Measurements from ENCODE around the gene PRICKLE2.

GRCh38 chr3:64049136-64049535 is 176.1 kb downstream of the PRICKLE2 start:
- TF ChIP-seq CTCF (IDR thresholded peaks at IDR 0.05; ENCODE audit: low read depth, low read length, poor library complexity, severe bottlenecking) (no peak), EZH2phosphoT487 (IDR thresholded peaks at IDR 0.05; ENCODE audit: borderline replicate concordance, low read length) (no peak)

All from DOHH2 (cell line).